NCI-H446 treated with DMSO at 0.1 percent for 48 hours (cell line): Measurements from ENCODE around the gene MAPK12.

Experiments used
- DNase-seq: peaks from one replicate; lab custom pipeline; 2025; lab: John Stamatoyannopoulos, UW

The MAPK12 gene

GRCh38 chr22:50299785-50300619, 38.5 kb upstream of the MAPK12 start:
- DNase-seq, result no peak

GRCh38 chr22:50298937-50299784, 37.7 kb upstream of the MAPK12 start:
- DNase-seq, result no peak

- DNase-seq, result no peak
Observed at GRCh38 chr22:50298266-50298637, 36.8 kb upstream of the MAPK12 start.

GRCh38 chr22:50297510-50298265, 36.2 kb upstream of the MAPK12 start:
- DNase-seq, result no peak

GRCh38 chr22:50296658-50297490, 35.4 kb upstream of the MAPK12 start:
- no peak for DNase-seq

DNA sequence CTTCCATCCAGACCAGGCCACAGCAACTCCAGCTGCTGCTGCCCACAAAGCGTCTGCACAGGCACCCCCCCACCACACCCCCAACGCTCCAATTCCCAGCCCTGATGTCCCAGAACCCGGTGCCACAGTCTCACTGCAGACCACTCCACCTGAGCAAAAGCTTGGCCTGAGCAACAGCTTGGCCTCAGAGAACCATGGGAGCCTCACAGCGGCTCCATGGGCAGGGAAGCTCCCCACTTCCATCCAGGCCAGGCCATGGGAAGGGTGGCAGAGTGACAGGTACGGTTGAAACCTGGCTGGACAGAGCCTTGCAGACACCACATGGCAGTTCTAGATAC, 32.8 kb upstream of the MAPK12 start:
- DNase-seq, result no peak

DNA sequence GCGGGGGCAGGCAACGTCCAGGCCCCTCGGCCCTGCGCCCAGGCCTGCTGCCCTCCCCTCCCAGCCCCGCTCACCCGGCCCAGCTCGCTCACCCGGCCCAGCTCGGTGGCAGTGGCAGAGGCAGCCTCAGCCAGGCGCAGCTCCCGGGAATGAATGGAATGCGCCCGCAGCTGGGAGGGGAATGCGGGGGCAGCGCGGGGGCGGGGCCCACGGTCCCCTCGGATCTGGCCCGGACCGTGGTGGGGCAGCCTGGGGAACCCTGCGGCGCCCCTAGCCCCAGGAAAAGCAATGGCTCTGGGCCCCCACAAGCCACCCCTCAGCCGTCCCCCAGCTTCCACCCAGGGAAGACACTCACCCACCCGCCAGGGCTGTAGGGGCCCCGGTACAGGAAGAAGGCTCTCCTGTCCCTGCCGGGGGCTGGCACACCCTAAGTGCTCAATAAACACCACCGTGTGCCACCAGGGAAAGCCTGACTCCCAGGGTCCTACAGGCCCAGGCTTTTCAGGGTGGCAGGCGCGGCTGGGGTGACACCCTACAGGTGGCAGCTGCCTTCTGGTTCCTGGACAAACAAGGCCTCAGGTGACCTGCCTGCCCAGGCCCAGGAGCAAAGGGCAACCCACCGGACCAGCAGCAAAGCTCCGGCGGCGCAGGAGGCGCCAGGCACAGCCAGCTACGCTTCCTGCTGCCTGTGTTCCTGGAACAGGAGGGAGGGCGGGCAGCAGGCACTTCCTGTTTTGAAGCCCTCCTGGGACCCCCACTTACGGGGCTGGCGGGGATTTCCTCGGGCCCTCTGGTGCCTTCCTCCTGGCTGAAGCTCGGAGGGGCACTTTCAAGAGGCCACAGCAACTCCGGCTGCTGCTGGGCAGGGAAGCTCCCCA, 32.2 kb upstream of the MAPK12 start:
- no peak for DNase-seq

DNA sequence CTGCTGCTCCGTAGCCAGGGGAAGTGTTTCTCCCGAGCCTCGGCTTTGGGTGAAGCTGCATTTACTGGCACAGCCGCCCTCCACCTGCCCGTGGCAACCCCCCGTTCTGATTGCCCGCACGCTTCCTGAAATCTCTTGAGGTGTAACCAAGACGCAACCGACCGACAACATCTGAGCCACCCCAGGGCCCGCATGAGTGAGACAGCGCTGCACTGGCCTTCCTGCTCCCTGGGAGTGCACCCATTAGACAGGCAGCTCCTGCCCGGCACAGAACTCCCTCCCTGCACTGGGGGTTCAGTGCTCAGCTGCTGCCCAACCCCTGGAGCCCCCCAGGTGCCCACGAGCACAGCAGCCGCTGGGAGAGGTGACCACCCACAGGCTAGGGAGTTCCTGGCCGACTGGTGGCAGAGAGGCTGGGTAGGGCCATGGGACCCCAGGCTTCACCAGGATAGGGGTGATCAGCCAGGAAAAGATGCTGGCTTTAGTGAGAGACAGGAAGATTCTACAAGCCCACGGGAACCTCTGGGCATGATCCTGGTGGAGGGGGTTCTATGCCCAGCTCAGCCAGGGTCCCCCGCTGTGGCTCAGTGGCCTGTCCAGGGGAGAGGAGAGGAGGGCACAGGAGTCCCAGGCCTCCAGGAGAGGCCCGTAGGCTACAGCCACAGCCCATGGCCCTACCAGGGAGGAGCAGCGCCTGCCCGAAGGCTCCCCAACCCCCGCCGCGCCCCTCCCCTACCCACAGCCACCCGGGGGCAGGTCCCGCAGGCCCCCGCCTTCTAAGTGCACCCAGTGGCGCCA, 31.4 kb upstream of the MAPK12 start:
- no peak for DNase-seq

DNA sequence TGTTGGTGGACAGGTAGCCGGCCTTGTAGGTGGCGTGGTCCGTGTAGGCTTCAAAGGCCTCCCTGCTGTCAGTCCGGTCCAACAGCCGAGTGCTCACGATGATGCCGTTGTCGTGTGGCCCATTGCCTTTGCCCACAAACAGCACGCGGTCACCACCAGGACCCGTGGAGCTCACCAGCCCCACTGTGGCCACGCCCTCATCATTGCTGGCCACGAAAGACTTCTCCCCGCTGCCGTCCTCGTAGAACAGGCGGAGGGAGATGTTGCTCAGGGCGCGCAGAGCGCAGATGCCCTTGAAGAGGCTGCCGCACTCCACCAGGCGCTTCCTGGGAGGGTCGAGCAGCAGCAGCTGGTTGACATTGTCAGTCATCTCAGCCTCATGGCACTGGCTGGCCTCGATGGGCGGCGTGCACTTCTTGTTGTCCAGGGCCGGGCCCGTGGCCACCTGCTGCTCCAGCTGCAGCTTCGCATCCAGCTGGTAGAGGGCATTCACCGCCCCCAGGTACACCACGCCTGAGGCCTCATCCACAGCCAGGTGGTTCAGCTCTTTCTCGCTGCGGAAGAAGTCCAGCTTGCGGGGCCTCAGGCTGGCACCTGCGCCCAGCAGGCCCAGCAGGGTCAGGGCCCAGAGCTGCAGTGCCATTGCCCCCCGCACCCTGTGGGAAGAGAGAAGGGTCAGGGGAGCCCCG, 28.6 kb upstream of the MAPK12 start:
- no peak for DNase-seq

DNA sequence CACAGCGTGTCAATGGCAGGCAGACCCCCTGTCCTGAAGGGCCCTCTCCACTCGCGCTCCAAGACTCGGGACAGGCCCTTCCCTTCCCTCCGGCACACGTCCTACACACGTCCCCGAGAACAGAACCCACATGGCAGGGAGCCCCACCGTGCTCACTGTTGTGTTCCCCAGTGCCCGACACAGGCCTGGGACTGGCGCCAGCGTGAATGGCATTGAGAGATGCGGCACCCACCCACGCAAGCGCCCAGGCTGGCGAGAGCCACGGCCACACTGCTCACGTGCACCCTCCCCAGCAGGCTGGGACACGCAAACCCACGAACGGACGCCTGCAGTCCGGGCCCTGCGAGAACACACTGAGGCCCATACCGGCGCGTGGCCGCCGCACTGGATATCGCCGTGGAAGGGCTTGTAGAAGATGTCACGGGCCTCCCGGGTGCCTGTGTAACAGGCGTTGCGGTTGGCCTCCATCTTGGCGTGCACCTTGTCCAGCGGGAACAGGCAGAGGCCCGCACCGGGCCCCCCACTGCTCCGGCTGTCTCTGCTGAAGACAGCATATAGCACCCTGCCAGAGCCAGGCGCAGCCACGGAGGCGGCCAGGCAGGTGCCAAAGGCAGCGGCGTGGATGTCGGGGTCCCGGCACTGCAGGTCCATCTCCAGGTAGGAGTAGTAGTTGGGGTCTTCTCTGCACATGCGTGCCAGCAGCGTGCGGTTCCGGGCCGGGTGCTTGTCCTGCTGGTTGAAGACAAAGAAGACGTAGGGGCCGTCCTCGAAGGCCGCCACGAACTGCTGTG, 27.9 kb upstream of the MAPK12 start:
- DNase-seq, result no peak

DNA sequence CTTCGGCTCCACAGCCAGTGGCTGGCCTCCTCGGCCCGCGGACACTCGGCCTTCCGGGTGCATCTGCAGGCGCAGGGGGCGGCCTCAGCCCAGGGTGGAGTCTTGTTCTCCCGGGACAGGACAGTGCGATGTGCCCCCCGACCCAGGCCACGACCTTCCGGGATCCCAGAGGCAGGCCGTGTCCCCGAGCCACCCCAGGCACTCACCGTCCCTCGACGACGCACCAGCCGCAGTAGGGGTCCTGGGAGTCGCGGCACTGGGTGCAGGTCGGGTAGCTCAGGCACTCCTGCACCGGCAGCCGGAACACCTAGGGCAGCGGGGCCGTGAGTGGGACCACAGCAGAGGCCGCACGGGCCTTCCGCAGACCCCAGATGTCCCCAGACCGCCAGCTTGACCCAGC, 26.2 kb upstream of the MAPK12 start:
- no peak for DNase-seq

DNA sequence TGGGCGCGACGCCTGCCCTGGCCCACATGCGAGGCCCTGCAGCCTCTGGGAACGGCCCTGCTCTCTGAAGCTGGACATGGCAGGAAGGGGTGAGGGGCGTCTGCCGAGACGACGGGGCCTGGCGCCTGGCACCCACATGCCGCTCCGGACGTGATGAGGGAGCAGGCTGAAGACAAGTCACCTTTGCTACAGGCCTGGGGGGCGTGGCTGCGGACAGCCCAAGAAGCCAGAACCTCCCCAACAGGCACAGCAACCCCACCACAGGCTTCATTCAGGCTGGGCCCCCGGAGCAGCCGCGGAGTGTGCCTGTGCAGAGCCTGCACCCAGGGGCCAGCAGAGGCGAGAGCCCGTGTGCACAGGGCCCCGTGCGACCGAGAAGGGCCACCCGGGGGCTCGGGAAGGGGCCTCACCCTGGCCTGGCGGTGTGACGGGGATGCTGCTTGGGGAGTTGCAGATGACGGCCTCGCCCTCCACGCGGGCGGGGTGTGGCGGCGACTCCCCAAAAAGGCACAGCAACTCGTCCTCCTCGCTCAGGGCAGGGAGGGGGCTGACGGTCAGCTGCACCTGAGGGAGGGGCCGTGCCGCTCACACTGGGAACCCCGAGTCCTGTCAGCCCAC, 25.3 kb upstream of the MAPK12 start:
- DNase-seq, result no peak

GRCh38 chr22:50286275-50286674, 24.8 kb upstream of the MAPK12 start:
- DNase-seq, result no peak

DNA sequence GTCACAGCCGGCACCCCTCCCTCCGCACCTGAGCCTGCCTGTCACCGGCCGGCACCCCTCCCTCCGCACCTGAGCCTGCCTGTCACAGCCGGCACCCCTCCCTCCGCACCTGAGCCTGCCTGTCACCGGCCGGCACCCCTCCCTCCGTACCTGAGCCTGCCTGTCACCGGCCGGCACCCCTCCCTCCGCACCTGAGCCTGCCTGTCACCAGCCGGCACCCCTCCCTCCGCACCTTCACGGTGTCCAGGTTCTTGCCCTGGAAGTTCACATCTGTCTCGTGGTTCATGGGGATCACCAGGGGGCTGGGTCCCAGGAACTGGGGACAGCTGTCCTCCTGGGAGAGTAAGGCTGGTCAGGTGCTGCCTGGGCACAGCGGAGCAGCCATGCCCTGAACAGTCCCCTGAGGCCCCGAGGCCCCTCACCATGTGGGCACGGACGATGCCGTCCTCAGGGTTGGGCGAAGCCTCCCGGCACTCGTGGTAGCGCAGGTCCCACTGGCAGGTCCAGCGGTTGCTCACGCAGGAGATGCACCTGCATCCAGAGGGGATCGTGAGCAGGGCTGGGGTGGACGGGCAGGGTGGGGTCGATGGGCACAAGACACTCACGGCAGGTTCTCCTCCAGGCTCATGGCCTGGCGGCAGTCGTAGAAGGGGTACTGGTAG, 24.2 kb upstream of the MAPK12 start:
- DNase-seq, result no peak

GRCh38 chr22:50284479-50284878, 23.0 kb upstream of the MAPK12 start:
- DNase-seq, result no peak

GRCh38 chr22:50283821-50284220, 22.3 kb upstream of the MAPK12 start:
- no peak for DNase-seq

GRCh38 chr22:50282361-50283155, 21.1 kb upstream of the MAPK12 start:
- no peak for DNase-seq
